OCI-LY1 (cell line): ENCODE results near the gene WDFY4.

Experiments
- CTCF ChIP-seq: fragments of 200-600 bp; sonication (generic), shearing (Covaris generic); IDR thresholded peaks from 2 replicates; pipeline ENCODE4 v1.5.1; 2017; ENCODE audit warnings: mild to moderate bottlenecking, antibody characterized with exemption, low read length, moderate library complexity, mixed read lengths
- EZH2 ChIP-seq: fragments of 200-600 bp; sonication (generic), shearing (Covaris generic); IDR thresholded peaks from 2 replicates; pipeline ENCODE4 v1.8.0; 2017; ENCODE audit warnings: borderline replicate concordance, mixed run types, mild to moderate bottlenecking, antibody characterized with exemption, low read length, moderate library complexity, mixed read lengths

GRCh38 chr10:48776005-48776522 is 91.4 kb downstream of the WDFY4 start:
- TF ChIP-seq CTCF (no peak), EZH2 (no peak)
